CD4-positive, alpha-beta memory T cell (primary cell): ENCODE data around the gene CDH15. TPM values are rescaled to one million over a fixed set of nuclear protein-coding genes. Genes with fewer than 3 reads are reported as not detected.
"Not testable (repeated sequence)": the region's sequence is repeated elsewhere in the genome, so short reads cannot be mapped to it uniquely, and the experiment has no call there.

ENCODE experiments used
- CTCF ChIA-PET: fragments of 350-600 bp; sonication (Branson Sonifier 250); formaldehyde crosslinking; loops from one replicate; lab custom pipeline; 2021; ENCODE audit warnings: inconsistent platforms; ENCODE audit not compliant: partially characterized antibody; lab: Charles Lee
- POLR2A ChIA-PET: fragments of 350-600 bp; sonication (Branson Sonifier 250); formaldehyde crosslinking; loops from one replicate; lab custom pipeline; 2021; ENCODE audit not compliant: partially characterized antibody; lab: Charles Lee
- DNase-seq, 5 donors: peaks; one replicate each; pipeline versions ENCODE4 v3.0.0 to v3.0.0-alpha.2; 2020 to 2022; ENCODE audit warnings: mixed read lengths in 1 of 5
- H3K27ac ChIP-seq: one replicate; pipeline ENCODE4 v1.7.0; 2013; ENCODE audit warnings: low read depth, low read length
- H3K27me3 ChIP-seq: 2 replicates; pipeline ENCODE4 v1.7.0; 2013; ENCODE audit warnings: mild to moderate bottlenecking, low read length, moderate library complexity; ENCODE audit not compliant: insufficient read depth
- H3K36me3 ChIP-seq: 2 replicates; pipeline ENCODE4 v1.7.0; 2013; ENCODE audit warnings: mild to moderate bottlenecking, low read length, moderate library complexity; ENCODE audit not compliant: insufficient read depth
- H3K4me1 ChIP-seq: 2 replicates; pipeline ENCODE4 v1.7.0; 2013; ENCODE audit warnings: mild to moderate bottlenecking, low read length, moderate library complexity; ENCODE audit not compliant: insufficient read depth
- H3K4me3 ChIP-seq, 2 donors: one replicate each; pipeline ENCODE4 v1.7.0; 2013; ENCODE audit warnings: low read length in 2 of 2, mild to moderate bottlenecking in 1 of 2
- H3K9me3 ChIP-seq, 2 donors: one replicate each; pipeline ENCODE4 v1.7.0; 2013; ENCODE audit warnings: low read length in 2 of 2, control low read depth in 1 of 2; ENCODE audit not compliant: control insufficient read depth in 1 of 2
- H3K27ac Mint-ChIP-seq, 7 donors: one replicate each; pipeline ENCODE4 v1.8.0; 2020 to 2021; ENCODE audit warnings: mixed read lengths in 7 of 7, mild to moderate bottlenecking in 6 of 7, inconsistent platforms in 3 of 7, moderate library complexity in 3 of 7
- H3K27me3 Mint-ChIP-seq, 2 donors: one replicate each; pipeline ENCODE4 v1.8.0; 2020 to 2021; ENCODE audit warnings: mixed read lengths in 2 of 2
- H3K36me3 Mint-ChIP-seq, 2 donors: one replicate each; pipeline ENCODE4 v1.8.0; 2020 to 2021; ENCODE audit warnings: mixed read lengths in 2 of 2, inconsistent platforms in 1 of 2, mild to moderate bottlenecking in 1 of 2
- H3K4me1 Mint-ChIP-seq, 4 donors: one replicate each; pipeline ENCODE4 v1.8.0; 2020 to 2021; ENCODE audit warnings: mixed read lengths in 4 of 4, mild to moderate bottlenecking in 1 of 4
- H3K4me3 Mint-ChIP-seq, 8 donors: one replicate each; pipeline ENCODE4 v1.8.0; 2020 to 2021; ENCODE audit warnings: mixed read lengths in 8 of 8, mild to moderate bottlenecking in 7 of 8, moderate library complexity in 6 of 8, inconsistent platforms in 3 of 8
- H3K9me3 Mint-ChIP-seq, 8 donors: one replicate each; pipeline ENCODE4 v1.8.0; 2020 to 2021; ENCODE audit warnings: mixed read lengths in 8 of 8, mild to moderate bottlenecking in 5 of 8, inconsistent platforms in 3 of 8, moderate library complexity in 1 of 8
- intact Hi-C: fragments of 100-400 bp; cut with micrococcal nuclease; formaldehyde crosslinking; loops from one replicate; pipeline ENCODE4 v1.15.1; 2023
- polyA plus RNA-seq, 2 donors: library from polyadenylated mRNA; unstranded; fragments of 300-500 nt; fragmentation: Illumina TruSeq; gene quantifications; one replicate each; pipeline ENCODE4 v1.2.3, GENCODE V29; 2021
- total RNA-seq, 2 experiments: library from RNA; stranded (reverse); gene quantifications; one replicate each; pipeline ENCODE4 v1.2.3, GENCODE V29; 2021

The CDH15 gene
- total and polyA plus RNA-seq, 4 experiments from 2014 or later: not detected

DNA sequence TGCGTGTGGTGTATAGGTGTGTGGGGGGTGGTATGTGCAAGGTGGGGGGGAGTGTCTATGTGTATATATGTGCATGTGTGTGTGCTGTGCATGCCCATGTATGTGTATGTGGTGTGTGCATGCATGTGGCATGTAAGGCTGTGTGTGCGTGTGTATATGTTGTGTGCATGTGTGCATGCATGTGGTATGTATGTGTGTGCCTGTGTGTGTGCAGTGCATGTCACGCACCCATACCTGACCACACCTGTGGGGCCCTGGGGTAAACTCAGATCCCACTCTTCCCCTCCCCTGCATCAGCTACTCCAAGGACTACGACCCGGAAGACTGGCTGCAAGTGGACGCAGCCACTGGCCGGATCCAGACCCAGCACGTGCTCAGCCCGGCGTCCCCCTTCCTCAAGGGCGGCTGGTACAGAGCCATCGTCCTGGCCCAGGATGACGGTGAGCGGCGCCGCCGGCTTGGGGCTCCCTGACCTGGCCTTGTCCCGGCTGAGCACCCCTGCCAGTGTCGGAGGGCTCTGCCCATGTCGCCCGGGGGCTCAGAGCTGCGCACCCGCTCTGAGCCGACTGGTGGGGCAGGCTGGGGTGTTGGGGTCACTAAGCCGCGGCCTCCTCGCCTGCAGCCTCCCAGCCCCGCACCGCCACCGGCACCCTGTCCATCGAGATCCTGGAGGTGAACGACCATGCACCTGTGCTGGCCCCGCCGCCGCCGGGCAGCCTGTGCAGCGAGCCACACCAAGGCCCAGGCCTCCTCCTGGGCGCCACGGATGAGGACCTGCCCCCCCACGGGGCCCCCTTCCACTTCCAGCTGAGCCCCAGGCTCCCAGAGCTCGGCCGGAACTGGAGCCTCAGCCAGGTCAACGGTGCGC, 19.7 kb downstream of the CDH15 start:
- Mint-ChIP-seq H3K4me1 (peaks cover 0 to 23% (median 3%) of the 10 kb centered on the region in 4 donors), H3K27me3 (peaks cover 0 to 1% of the 10 kb centered on the region in 2 donors), H3K9me3 (peaks cover 0 to 8% (median 0%) of the 10 kb centered on the region in 8 donors), H3K27ac (peak overlapping the region in 4 of 7 donors; percentile 51 to 97 (median 72)), H3K36me3 (no peaks in the 10 kb centered on the region), H3K4me3 (peak overlapping the region in 7 of 8 donors; percentile 9 to 62 (median 49))
- H3K4me1 ChIP-seq: no peaks in the 10 kb centered on the region
- no peak overlapping the region for H3K27ac ChIP-seq
- H3K9me3 ChIP-seq: no peaks in the 10 kb centered on the region
- no peaks in the 10 kb centered on the region for H3K27me3 ChIP-seq
- peak in 1 of 5 donors; percentile 36 for DNase-seq
- ChIA-PET POLR2A (interaction anchor here (0.7 kb wide), 1 partner anchor 397 kb away, joined by 3 read pairs; no protein-coding TSS in a partner anchor), CTCF (no interaction called here)
- intact Hi-C loops: no loop called here
- H3K4me3 ChIP-seq: no peak overlapping the region
- no peaks in the 10 kb centered on the region for H3K36me3 ChIP-seq

DNA sequence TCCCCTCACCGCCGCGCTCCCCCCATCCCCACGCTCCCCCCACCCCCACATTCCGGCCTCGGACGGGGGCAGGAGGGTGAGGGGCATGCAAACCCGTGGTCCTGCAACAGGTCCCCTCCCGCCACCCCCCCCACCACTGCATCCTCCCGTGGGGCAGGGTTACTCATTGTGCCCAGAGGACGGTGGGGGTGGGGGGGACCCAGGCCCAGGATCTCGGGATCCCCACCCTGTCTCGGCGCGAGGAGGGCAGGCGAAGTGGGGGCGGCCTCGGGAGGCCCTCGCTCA, 20.3 kb downstream of the CDH15 start:
- intact Hi-C loops: loop anchor here (1.0 to 2.0 kb wide), 2 partner anchors 9 to 77 kb away; no protein-coding TSS in a partner anchor
- H3K4me1 ChIP-seq: no peaks in the 10 kb centered on the region
- Mint-ChIP-seq H3K27me3 (peaks cover 0 to 1% of the 10 kb centered on the region in 2 donors), H3K4me3 (no peak overlapping the region), H3K4me1 (peaks cover 0 to 23% (median 3%) of the 10 kb centered on the region in 4 donors), H3K36me3 (no peaks in the 10 kb centered on the region), H3K9me3 (peaks cover 0 to 8% (median 0%) of the 10 kb centered on the region in 8 donors), H3K27ac (no peak overlapping the region)
- no peak overlapping the region for H3K27ac ChIP-seq
- no peaks in the 10 kb centered on the region for H3K27me3 ChIP-seq
- peak in 1 of 5 donors; percentile 45 for DNase-seq
- no peaks in the 10 kb centered on the region for H3K9me3 ChIP-seq
- ChIA-PET CTCF (no interaction called here), POLR2A (no interaction called here)
- H3K4me3 ChIP-seq: no peak overlapping the region
- no peaks in the 10 kb centered on the region for H3K36me3 ChIP-seq

DNA sequence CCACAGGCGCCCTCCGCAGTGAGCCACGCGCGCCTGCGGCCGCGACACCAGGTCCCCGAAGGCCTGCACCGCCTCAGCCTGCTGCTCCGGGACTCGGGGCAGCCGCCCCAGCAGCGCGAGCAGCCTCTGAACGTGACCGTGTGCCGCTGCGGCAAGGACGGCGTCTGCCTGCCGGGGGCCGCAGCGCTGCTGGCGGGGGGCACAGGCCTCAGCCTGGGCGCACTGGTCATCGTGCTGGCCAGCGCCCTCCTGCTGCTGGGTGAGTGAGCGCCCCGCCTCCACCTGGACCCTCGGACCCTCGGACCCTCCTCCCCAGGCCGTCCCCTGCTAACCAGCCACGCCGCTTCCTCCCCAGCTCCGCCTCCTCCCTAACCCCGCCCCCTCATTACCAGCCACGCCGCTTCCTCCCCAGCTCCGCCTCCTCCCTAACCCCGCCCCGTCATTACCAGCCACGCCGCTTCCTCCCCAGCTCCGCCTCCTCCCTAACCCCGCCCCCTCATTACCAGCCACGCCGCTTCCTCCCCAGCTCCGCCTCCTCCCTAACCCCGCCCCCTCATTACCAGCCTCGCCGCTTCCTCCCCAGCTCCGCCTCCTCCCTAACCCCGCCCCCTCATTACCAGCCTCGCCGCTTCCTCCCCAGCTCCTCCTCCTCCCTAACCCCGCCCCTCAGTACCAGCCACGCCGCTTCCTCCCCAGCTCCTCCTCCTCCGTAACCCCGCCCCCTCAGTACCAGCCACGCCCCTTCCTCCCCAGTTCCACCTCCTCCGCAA, 20.8 kb downstream of the CDH15 start:
- peak; percentile 69 to 91 (median 80) for DNase-seq
- H3K4me3 Mint-ChIP-seq, H3K36me3 Mint-ChIP-seq, H3K27ac Mint-ChIP-seq, H3K27me3 ChIP-seq, CTCF ChIA-PET, H3K36me3 ChIP-seq, H3K27ac ChIP-seq, H3K9me3 ChIP-seq, H3K4me1 ChIP-seq, H3K9me3 Mint-ChIP-seq, H3K4me3 ChIP-seq, H3K27me3 Mint-ChIP-seq: not testable (repeated sequence)
- H3K4me1 Mint-ChIP-seq: peaks cover 0 to 20% (median 3%) of the 10 kb centered on the region in 4 donors
- intact Hi-C loops: loop anchor here (1.0 to 2.0 kb wide), 2 partner anchors 9 to 78 kb away; no protein-coding TSS in a partner anchor
- POLR2A ChIA-PET: interaction anchor here (0.9 to 1.2 kb wide), 5 partner anchors 21 to 373 kb away, joined by 3 to 4 read pairs (median 3); partner anchors contain the start of genes ACSF3, CDH15, GALNS and TRAPPC2L

DNA sequence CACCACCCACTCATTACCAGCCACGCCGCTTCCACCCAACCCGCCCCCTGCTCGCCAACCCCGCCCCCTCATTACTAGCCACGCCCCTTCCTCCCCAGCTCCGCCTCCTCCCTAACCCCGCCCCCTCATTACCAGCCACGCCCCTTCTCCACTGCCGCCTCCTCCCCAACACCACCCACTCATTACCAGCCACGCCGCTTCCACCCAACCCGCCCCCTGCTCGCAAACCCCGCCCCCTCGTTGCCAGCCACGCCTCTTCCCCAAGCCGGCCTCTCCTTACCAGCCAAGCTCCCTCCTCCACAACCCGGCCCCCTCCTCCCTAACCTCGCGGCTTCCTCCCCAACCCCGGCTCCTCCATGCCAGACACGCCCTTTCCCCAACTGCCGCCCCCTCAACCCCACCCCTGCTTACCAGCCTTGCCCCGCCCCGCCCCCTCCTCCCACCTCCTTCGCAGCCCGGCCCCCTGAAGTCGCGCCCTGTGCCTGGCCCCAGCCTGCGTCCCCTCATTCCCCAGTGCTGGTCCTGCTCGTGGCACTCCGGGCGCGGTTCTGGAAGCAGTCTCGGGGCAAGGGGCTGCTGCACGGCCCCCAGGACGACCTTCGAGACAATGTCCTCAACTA, 21.5 kb downstream of the CDH15 start:
- Histone ChIP-seq H3K27ac (no peak overlapping the region), H3K27me3 (no peaks in the 10 kb centered on the region), H3K4me1 (no peaks in the 10 kb centered on the region), H3K9me3 (no peaks in the 10 kb centered on the region), H3K36me3 (no peaks in the 10 kb centered on the region), H3K4me3 (no peak overlapping the region)
- no peak overlapping the region for H3K4me3 Mint-ChIP-seq
- peak in 4 of 5 donors; percentile 41 to 71 (median 49) for DNase-seq
- POLR2A ChIA-PET: interaction anchor here (0.9 to 1.2 kb wide), 5 partner anchors 22 to 373 kb away, joined by 3 to 4 read pairs (median 3); partner anchors contain the start of genes ACSF3, CDH15, GALNS and TRAPPC2L
- no peak overlapping the region for H3K27ac Mint-ChIP-seq
- peaks cover 0 to 17% (median 3%) of the 10 kb centered on the region in 4 donors for H3K4me1 Mint-ChIP-seq
- H3K9me3 Mint-ChIP-seq: peaks cover 0 to 2% (median 0%) of the 10 kb centered on the region in 8 donors
- CTCF ChIA-PET: no interaction called here
- no peaks in the 10 kb centered on the region for H3K36me3 Mint-ChIP-seq
- no peaks in the 10 kb centered on the region for H3K27me3 Mint-ChIP-seq
- intact Hi-C loops: loop anchor here (1.0 to 2.0 kb wide), 2 partner anchors 8 to 78 kb away; no protein-coding TSS in a partner anchor

DNA sequence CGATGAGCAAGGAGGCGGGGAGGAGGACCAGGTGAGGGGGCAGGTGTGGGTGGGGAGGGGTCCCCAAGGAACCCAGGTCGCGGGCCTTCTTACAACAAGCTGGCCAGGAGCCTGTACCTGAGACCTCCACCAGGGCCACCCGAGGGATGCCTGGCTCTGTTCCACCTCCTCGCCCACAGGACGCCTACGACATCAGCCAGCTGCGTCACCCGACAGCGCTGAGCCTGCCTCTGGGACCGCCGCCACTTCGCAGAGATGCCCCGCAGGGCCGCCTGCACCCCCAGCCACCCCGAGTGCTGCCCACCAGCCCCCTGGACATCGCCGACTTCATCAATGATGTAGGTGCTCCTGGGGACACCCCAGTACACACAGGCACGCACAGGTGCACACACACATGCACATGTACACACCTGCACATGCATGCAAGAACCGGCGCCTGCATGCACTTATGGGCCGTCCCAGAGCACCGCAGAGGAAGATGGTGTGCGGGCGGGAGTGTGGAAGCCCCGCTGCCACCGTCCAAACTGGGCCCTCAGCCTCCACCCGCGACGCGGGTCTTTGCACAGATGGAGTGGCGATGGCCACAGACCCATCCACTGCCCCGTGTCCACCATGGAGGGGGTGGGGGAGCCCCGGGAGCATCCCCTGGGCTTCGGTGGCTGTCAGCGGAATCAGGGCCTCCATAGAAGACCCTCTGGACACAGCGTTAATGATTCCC, 22.2 kb downstream of the CDH15 start:
- ChIA-PET POLR2A (interaction anchor here (1.1 to 1.2 kb wide), 2 partner anchors 22 to 337 kb away, joined by 3 read pairs; partner anchors contain the start of genes CDH15, GALNS and TRAPPC2L), CTCF (no interaction called here)
- Histone ChIP-seq H3K27ac (no peak overlapping the region), H3K36me3 (no peaks in the 10 kb centered on the region), H3K9me3 (no peaks in the 10 kb centered on the region), H3K27me3 (no peaks in the 10 kb centered on the region), H3K4me1 (no peaks in the 10 kb centered on the region), H3K4me3 (no peak overlapping the region)
- Mint-ChIP-seq H3K4me1 (peaks cover 0 to 15% (median 3%) of the 10 kb centered on the region in 4 donors), H3K4me3 (no peak overlapping the region), H3K9me3 (peaks cover 0 to 2% (median 0%) of the 10 kb centered on the region in 8 donors), H3K36me3 (no peaks in the 10 kb centered on the region), H3K27me3 (peaks cover 0 to under 1% of the 10 kb centered on the region in 2 donors), H3K27ac (peak overlapping the region in 1 of 7 donors; percentile 64)
- intact Hi-C loops: loop anchor here (2.0 kb wide), 1 partner anchor 79 kb away; no protein-coding TSS in a partner anchor
- no peak for DNase-seq

DNA sequence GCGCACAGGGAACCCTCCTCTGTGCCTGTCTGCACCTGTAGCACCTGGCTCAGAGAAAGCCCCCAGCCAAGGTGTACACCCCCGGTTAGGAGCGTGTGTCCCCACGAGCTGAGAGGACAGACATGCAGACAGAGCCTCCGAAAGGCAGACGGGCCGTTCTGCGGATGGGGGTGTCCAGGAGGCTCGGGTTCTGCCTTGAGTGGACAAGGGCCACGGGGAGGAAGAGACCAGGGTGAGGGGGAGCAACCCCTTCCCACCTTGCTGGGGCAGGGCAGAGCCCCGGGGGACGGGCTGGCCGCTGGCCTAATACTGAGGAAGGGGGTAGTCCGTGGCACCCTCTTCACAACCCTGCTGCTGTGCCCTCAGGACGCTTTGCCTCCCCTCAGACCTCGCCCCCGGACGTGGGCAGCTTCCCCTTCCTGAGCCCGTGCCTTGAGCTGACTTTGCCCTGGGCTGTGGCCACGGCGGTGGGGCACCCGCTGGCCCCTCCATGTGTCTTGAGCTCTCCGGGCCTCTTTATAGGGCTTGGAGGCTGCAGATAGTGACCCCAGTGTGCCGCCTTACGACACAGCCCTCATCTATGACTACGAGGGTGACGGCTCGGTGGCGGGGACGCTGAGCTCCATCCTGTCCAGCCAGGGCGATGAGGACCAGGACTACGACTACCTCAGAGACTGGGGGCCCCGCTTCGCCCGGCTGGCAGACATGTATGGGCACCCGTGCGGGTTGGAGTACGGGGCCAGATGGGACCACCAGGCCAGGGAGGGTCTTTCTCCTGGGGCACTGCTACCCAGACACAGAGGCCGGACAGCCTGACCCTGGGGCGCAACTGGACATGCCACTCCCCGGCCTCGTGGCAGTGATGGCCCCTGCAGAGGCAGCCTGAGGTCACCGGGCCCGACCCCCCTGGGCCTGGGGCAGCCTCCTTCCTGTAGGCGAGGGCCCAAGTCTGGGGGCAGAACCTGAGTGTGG, 23.1 kb downstream of the CDH15 start:
- peaks cover 0 to 6% (median 3%) of the 10 kb centered on the region in 4 donors for H3K4me1 Mint-ChIP-seq
- Histone ChIP-seq H3K9me3 (no peaks in the 10 kb centered on the region), H3K27ac (no peak overlapping the region), H3K27me3 (no peaks in the 10 kb centered on the region), H3K36me3 (no peaks in the 10 kb centered on the region), H3K4me3 (no peak overlapping the region), H3K4me1 (no peaks in the 10 kb centered on the region)
- no peak for DNase-seq
- H3K36me3 Mint-ChIP-seq: no peaks in the 10 kb centered on the region
- H3K27me3 Mint-ChIP-seq: peaks cover 0 to 3% of the 10 kb centered on the region in 2 donors
- peak overlapping the region in 1 of 8 donors; percentile 52 for H3K4me3 Mint-ChIP-seq
- no peaks in the 10 kb centered on the region for H3K9me3 Mint-ChIP-seq
- intact Hi-C loops: no loop called here
- CTCF ChIA-PET: no interaction called here
- POLR2A ChIA-PET: no interaction called here
- H3K27ac Mint-ChIP-seq: peak overlapping the region in 1 of 7 donors; percentile 60
